DMS114 treated with DMSO at 0.1 percent for 48 hours (cell line): ENCODE results near the gene OR2D3.
"Not testable (repeated sequence)": the region's sequence is repeated elsewhere in the genome, so short reads cannot be mapped to it uniquely, and the experiment has no call there.

Source experiments
- DNase-seq: peaks from one replicate; lab custom pipeline; 2025; ENCODE audit not compliant: unreplicated experiment; lab: John Stamatoyannopoulos, UW

Gene OR2D3

GRCh38 chr11:6920702-6921101 is at the start of gene OR2D3:
Gene OR2D3 (plus strand): TSS chr11:6921002. CDS start chr11:6921002, 0 bp downstream.
- no peak for DNase-seq

- DNase-seq = no peak
Measured at GRCh38 chr11:6871278-6871677, 49.5 kb upstream of the OR2D3 start.

- no peak for DNase-seq
Measured at GRCh38 chr11:6875761-6876160, 45.0 kb upstream of the OR2D3 start.

- DNase-seq = no peak
Measured at GRCh38 chr11:6876325-6876724, 44.5 kb upstream of the OR2D3 start, which contains the start of gene OR10A4. Gene OR10A4 (plus strand): TSS chr11:6876625. CDS start chr11:6876648, 23 bp downstream.

GRCh38 chr11:6876914-6877313 is 43.9 kb upstream of the OR2D3 start:
- no peak for DNase-seq

GRCh38 chr11:6882751-6883150 is 38.1 kb upstream of the OR2D3 start:
- DNase-seq = no peak

GRCh38 chr11:6887711-6888110 is 33.1 kb upstream of the OR2D3 start:
- DNase-seq = not testable (repeated sequence)

GRCh38 chr11:6888830-6889229 is 32.0 kb upstream of the OR2D3 start:
- DNase-seq = no peak

GRCh38 chr11:6889835-6890234 is 31.0 kb upstream of the OR2D3 start:
- no peak for DNase-seq

GRCh38 chr11:6892400-6892799 is 28.4 kb upstream of the OR2D3 start, which contains the start of gene OR2D2:
Gene OR2D2 (minus strand): TSS chr11:6892500. CDS start chr11:6892500, 0 bp downstream.
- no peak for DNase-seq

GRCh38 chr11:6894097-6894496 is 26.7 kb upstream of the OR2D3 start:
- no peak for DNase-seq

- no peak for DNase-seq
Measured at GRCh38 chr11:6895010-6895409, 25.8 kb upstream of the OR2D3 start.

- DNase-seq = no peak
Measured at GRCh38 chr11:6898911-6899310, 21.9 kb upstream of the OR2D3 start.

- DNase-seq = no peak
Measured at GRCh38 chr11:6900327-6900999, 20.3 kb upstream of the OR2D3 start.

- DNase-seq = not testable (repeated sequence)
Measured at GRCh38 chr11:6904804-6905203, 16.0 kb upstream of the OR2D3 start.

- DNase-seq = no peak
Measured at GRCh38 chr11:6911378-6911777, 9.4 kb upstream of the OR2D3 start.

- no peak for DNase-seq
Measured at GRCh38 chr11:6911948-6912347, 8.9 kb upstream of the OR2D3 start.

GRCh38 chr11:6919698-6920097 is 1.1 kb upstream of the OR2D3 start:
- DNase-seq = no peak

- DNase-seq = no peak
Measured at GRCh38 chr11:6925007-6925577, 4.3 kb downstream of the OR2D3 start.

- no peak for DNase-seq
Measured at GRCh38 chr11:6925636-6926207, 4.9 kb downstream of the OR2D3 start.

GRCh38 chr11:6926208-6927029 is 5.6 kb downstream of the OR2D3 start, which contains the start of gene ZNF215:
Gene ZNF215 (plus strand): TSS chr11:6926426. CDS start chr11:6932273, 5,847 bp downstream.
- DNase-seq = peak; percentile 33
